ENCODE results near the gene KEAP1.

KEAP1 gene

DNA sequence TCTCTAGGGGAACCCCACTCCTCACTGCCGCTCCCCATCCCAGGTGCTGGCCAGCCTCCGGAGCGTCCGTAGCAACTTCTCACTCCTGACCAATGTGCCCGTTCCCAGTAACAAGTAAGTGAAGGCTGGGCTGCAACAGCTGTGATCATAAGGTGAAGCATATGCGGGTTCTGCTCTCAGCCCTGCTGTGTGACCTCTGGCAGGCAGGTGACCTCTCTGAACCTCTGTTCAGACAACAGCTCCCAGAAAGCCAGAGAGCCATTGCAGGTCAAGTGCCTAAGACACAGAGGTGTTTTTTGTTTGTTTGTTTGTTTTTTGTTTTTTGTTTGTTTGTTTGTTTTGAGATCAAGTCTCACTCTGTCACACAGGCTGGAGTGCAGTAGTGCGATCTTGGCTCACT is 54.1 kb downstream of the KEAP1 start:
- no peak for DNase-seq (ENCODE audit: low read depth)

DNA sequence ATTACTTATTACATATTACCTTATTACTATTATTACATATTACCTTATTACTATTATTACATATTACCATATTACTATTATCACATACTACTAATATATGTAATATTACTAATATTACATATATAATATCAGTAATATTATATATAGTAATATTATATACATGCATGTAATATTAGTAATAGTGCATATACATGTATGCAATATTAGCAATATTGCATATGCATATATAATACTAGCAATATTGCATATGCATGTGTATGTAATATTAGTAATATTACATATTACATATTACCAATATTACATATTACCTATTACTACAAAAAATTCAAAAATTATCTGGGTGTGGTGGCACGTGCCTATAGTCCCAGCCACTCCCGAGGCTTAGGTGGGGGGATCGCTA is 60.5 kb downstream of the KEAP1 start:
- DNase-seq (ENCODE audit: low read depth), result no peak

DNA sequence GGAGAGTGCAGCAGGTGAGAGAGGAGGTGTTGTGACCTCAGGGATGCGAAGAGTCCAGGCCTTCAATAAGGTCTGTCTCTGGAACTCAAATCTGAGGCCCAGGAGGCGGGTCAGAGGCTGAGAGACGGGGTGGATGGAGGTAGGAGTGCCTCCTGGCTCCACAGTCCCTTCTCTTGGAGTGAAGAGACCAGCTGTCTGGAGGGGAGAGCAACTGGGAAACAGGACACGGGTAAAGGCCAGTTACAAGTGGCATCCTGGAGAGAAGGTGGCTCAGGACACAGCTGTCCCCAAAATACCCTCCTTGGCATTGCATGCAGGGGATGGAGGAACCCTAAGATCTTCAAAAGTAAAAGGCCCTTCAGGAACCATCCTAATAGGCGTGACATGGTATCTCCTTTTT is 63.6 kb downstream of the KEAP1 start:
- DNase-seq (ENCODE audit: low read depth), result no peak
